Activated T-helper 9 cell treated with anti-CD3 and anti-CD28 coated beads, Interleukin-2, amount 50 U/mL, for 16 hours (primary cell): Measurements from ENCODE around the gene PIKFYVE.
"Not testable (repeated sequence)": the region's sequence is repeated elsewhere in the genome, so short reads cannot be mapped to it uniquely, and the experiment has no call there.

Experiments
- DNase-seq: peaks from one replicate; pipeline ENCODE4 v3.0.0-alpha.2; 2020; ENCODE audit warnings: low read depth

PIKFYVE gene

GRCh38 chr2:208304695-208305094, 38.6 kb downstream of the PIKFYVE start:
- DNase-seq, result no peak

DNA sequence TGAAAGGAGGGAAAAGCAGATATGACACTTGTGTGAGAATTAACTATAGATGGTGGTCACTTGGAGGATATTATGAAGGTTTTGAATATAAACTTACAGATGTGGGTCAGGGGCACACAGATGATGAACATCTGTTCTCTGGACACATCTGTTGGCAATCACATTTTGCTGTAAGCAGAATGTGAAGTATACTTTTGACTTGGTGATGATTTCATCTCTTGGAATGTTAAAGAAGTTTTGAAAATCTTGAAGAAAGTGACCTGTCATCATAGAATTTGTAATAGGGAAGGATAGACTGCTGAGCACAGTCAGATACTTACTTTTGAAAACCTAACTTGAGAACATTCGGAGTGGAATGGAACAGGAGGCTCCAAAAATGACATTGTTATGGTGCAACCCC, 40.2 kb downstream of the PIKFYVE start:
- DNase-seq, result no peak

GRCh38 chr2:208311321-208311720, 45.3 kb downstream of the PIKFYVE start:
- no peak for DNase-seq

DNA sequence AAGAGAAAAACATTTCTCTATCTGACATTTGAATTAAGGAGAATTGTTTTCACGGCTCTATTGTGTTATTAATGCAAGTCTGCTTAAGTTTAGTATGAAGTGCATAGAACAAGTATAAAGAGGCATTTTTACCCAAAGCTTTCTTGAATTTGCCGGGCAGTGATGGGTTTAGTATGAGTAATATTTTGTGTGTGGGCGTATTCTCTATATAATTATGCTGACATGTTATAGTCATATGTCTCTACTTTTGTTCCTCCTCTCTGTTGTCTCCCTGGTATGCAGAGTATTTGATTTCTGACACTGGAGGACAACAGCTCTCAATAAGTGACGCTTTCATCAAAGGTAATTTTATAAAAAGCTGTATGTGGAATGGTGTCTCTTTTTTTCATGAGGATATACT, 45.9 kb downstream of the PIKFYVE start:
- no peak for DNase-seq

DNA sequence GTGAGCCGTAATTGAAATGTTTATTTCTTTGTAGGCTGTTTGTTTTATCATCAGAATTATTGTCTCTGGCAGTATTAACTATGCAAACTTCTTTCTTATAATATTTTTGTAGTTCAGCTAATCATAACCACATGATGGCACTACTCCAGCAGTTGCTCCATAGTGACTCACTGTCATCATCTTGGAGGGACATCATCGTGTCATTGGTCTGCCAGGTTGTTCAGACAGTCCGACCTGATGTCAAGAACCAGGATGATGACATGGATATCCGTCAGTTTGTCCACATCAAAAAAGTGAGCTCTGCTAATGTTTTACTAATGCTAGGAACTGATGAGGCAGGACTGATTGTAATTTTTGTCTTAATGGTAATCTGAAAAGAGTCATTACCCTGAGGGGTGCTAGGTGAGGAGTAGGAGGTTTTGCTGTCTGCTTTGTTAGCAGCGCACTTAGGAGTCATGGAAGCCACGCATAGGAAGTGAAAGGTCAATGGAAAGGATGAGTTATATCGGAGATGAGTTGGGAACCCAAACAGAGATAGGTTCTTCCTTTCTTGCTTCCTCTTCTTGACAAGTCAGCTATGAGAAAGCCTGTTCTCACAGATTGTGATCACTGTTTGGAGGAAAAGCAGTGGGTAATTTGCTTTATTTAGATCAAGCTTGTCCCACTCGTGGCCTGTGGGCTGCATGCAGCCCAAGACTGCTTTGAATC, 49.2 kb downstream of the PIKFYVE start:
- no peak for DNase-seq

GRCh38 chr2:208318127-208318526, 52.1 kb downstream of the PIKFYVE start:
- DNase-seq, result no peak

GRCh38 chr2:208319391-208319790, 53.3 kb downstream of the PIKFYVE start:
- DNase-seq, result no peak

- DNase-seq, result no peak
These were observed 54.6 kb downstream of the PIKFYVE start for GRCh38 chr2:208320686-208321085.

DNA sequence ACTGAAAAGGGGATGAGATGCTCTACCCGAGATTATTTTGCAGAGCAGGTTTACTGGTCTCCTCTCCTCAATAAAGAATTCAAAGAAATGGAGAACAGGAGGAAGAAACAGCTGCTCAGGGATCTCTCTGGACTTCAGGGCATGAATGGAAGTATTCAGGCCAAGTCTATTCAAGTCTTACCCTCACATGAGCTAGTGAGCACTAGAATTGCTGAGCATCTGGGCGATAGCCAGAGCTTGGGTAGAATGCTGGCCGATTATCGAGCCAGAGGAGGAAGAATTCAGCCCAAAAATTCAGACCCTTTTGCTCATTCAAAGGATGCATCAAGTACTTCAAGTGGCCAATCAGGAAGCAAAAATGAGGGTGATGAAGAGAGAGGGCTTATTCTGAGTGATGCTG, 60.0 kb downstream of the PIKFYVE start:
- DNase-seq, result no peak

DNA sequence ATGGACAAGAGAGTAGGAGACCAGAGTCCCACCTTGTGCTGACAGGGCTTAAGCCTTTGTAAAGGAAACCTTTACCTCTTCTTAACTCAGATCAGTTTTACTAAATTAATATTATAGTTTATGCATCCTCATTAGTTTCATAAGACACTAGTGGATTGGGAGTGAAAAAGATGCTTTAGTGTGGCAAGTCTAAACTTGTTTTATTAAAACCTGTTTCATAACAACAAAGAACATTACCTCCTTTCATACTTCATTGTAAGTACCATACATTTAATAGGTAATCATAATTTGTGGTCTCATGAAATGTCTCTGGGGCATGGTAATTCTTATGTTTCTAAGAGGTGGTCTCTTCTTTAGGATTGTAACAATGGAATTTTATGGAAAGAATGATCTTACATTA, 63.4 kb downstream of the PIKFYVE start:
- no peak for DNase-seq

DNA sequence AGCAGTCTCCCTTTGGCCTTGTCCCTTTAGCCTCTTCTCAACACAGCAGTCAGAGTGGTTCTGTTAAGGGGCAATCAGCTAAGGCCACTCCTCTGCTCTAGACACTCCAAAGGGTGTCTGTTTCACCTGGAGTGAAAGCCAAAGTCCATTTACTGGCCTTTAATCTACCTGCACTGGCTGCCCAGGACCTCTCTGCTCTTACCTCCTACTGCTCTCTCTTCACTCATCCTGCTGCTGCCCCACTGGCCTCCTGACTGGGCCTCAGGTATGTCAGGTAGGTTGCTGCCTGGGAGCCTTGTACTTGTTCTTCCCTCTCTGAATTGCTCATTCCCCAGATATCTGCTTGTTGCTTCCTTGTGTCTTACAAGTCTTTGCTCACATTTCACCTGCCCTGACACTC, 68.2 kb downstream of the PIKFYVE start:
- DNase-seq, result no peak

GRCh38 chr2:208346756-208347155, 80.7 kb downstream of the PIKFYVE start:
- no peak for DNase-seq

- no peak for DNase-seq
These were observed 84.6 kb downstream of the PIKFYVE start for GRCh38 chr2:208350610-208351009.

DNA sequence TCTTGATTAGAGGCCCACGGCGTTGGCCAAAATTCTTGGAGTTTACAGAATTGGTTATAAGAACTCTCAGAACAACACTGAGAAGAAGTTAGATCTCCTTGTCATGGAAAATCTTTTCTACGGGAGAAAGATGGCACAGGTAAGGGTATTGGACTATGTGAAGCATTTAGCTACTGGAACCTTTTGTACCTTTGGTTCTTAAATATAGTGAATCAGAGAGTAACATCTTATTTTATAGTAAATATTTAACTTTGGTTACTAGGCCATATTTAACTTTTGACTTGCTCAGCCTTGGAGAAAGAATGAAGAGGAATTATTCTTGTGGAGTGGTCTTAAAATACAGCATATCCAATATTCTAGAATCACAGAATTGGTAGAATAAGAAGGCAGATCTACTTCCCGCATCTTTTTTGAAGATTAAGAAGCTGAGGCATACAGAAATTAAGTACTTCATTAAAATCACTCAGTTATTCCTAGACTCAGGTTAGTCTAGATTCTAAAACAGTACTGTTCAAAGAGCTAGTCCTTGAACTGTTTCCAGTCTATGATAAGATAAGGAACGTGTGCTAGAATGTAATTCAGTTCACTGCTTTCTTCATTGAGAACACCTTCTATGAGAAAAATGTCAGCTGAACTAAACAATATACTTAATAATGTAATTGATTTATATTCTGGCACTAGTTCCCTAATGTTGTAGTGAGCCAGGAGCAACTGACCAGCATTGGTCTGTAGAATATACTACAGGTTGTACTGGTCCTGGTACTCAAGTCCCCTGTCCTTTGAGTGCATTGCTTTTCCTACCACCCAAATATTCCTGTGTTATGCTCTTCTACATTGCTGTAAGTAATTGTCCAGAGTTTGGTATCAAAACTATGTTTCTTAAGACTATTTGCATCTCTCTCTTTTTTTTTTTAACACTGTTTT, 86.9 kb downstream of the PIKFYVE start:
- DNase-seq, result no peak

DNA sequence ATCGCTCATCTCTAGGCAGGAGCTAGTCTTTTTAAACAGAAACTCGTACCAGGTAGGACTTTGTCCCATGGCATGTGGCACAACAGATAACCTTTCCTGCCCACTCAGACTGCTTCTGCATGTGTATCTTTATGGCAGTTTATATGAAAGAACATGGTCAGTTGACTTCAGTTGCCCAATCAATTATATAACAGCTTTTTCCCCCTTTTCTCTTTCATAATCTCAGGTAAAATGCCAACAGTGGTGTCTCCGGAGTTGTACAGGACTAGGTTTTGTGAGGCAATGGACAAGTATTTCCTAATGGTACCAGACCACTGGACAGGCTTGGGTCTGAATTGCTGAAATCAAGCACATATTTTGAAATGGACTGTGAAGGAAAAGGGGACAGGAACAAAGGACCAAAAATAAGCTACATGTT, 88.9 kb downstream of the PIKFYVE start:
- DNase-seq, result no peak

GRCh38 chr2:208356420-208356819, 90.4 kb downstream of the PIKFYVE start:
- not testable (repeated sequence) for DNase-seq

- no peak for DNase-seq
These were observed 91.0 kb downstream of the PIKFYVE start for GRCh38 chr2:208356846-208357574.

- no peak for DNase-seq
These were observed 92.9 kb downstream of the PIKFYVE start for GRCh38 chr2:208358758-208359631.

DNA sequence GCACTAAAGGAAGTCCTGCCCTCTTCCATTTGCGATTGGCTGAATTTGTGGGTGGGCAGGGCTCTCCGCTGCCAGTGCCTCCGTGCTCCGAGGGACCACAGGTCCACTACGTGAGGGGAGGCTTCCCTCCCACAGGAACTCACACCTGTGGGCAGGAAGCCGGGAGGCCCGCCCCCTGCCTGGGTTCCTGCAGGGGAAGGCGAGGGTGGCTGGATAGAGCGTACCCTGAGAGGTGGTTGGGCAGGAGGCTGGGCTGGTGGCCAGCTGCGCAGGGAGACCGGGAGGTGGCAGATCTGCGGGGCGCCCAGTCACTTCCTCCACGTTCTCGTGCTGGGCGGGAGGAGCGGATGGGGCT, 93.6 kb downstream of the PIKFYVE start:
- no peak for DNase-seq

DNA sequence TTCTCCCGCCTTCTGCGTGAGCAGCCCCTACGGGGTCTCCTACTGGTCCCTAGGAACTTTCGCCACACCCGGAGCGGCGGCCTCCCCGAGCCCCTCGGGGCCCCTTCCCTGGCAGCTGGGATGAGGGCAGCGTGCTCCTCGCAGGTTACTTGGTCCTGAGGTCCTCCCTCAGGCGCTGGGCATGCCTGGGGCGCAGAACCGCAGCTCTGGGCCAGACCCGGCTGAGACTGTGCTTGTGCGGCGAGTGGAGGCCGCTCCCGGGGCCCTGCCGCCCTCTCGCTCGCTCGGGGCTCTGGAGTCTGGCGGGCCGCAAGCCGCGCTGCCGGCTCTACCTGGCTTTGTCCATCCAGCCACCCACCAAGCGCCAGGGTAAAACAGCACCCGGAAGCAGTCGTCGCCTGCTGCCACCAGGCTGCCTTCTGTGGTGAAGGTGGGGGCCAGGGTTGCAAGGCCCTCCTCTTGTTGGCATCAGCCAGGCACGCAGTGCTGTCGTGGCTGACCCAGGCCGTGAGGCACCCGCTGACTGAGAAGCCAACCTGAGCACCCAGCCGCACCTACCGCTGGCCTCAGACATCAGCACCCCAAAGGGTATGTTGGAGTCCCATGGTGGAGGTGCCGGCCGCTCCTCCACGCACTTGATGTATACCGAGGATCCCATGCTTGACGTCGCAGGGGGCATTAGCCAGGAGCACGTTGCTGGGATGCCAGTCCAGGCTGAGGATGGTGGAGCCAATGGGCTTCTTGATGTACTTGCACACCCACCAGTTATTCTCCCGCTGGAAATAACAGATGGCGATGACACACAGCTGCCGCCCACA, 94.4 kb downstream of the PIKFYVE start:
- no peak for DNase-seq

DNA sequence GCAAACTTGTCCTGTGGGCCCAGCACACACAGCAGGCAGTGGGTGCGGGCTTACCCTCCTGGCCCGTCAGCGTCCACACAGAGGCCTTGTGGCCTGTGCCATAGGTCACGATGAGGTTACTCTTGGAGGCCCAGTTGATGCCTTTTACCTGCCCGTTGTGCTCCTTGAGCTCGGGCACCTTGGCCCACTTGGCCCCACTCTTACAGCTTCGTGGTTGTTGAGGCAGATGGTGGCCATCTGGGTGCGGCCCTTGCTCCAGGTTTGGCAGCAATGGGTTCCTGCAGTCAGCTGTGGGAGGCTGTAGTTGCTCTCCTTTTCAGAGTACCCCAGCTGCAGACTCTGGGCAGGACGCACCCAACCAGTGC, 95.0 kb downstream of the PIKFYVE start:
- DNase-seq, result no peak
